ENCODE data around the gene PPP2R5C.
A peak's percentile ranks its signal among the peaks of the same experiment; 100 is the strongest.
"Not testable (repeated sequence)": the region's sequence is repeated elsewhere in the genome, so short reads cannot be mapped to it uniquely, and the experiment has no call there.

The PPP2R5C gene

GRCh38 chr14:101727611-101728366 lies 33.7 kb upstream of the PPP2R5C start:
- DNase-seq: no peak

- no peak for DNase-seq
Observed at GRCh38 chr14:101728367-101728742, 33.2 kb upstream of the PPP2R5C start.

GRCh38 chr14:101729382-101729781 lies 32.1 kb upstream of the PPP2R5C start:
- no peak for DNase-seq

GRCh38 chr14:101730157-101730556 lies 31.4 kb upstream of the PPP2R5C start:
- not testable (repeated sequence) for DNase-seq

DNA sequence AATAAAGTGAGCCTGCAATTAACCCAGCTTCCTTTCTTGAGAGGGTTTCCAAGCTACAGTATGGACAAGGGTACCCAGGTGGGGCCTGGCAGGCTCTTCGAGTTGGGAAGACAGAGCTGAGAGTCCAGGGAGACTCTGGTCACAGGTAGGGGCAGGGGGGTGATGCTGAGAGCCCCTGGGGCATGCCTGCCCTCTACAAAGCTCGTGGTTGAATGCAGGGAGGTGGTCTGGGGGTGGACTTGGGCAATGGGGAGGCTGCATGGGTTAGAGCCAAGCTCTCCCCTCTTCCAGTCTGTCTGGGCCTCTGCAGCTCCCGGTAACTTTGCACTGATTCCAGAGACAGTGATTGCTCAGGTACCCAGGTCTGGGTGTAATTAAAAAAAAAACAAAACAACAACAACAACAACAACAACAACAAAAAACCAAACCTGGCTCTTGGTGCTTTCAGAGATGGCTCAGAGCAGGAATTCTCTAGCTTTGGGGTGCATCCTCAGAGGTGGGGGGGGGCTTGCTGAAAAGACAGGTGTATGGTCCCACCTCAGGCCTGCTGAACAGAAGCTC lies 30.8 kb upstream of the PPP2R5C start:
- no peak for DNase-seq

DNA sequence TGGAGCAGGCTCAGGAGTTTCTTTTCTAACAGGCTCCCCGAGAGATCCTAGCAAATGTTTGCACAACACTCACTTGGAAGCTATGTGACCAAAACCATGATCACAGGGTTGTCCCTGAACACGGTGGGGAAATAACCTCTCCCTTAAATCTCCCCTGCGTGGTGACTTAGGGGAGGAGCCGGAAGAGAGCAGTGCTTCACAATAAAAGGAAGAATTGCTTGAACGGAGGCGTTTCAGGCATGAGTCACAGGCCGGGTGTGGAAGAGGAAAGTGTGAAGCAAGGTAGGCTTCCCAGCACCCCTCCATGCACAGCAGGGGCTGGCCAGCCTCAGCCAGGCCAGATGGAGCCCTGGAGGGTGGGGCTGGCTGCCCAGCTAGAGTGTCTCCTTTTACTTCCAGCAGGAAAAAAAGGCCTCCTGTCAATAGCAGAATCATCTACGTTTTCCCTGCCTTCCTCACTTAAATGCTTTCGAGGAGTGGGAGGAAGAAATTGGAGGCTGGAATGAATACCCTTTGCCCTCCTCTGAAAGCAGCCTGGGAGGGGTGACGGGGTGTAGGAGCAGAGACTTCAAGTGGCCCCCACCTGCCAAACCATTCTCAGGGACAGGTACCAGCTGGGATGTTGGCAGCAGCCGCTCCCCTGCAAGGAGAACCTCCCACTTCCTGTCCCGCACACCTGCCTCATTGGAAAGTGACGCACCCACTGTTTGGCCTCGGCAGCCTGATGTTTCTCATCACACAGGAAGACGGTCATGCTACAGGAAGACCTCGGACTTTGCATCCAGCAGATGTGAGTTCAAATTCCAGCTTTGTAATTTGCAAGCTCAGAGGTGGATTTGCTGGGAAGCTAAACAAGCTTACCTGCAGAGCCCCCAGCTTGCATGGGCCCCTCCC lies 30.1 kb upstream of the PPP2R5C start:
- DNase-seq: peak; percentile 42

DNA sequence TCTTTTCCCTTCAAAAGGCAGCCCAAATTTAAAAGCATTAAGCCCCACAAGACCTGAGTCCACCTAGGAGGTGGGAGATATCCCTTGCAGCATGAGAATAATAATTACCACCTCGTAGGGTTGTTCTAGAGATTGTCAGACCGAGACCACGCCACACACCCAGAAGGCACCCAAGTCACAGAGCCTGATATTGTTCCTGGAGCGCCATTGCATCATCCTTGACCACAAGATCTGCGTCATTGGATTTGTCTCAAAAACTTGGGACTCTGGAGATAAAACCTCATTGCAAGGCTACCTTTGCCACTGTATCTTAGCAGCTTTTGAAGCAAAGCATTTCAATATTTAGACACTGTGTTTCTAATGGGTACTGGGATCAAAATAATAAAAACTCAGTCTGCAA lies 29.4 kb upstream of the PPP2R5C start:
- DNase-seq: no peak

DNA sequence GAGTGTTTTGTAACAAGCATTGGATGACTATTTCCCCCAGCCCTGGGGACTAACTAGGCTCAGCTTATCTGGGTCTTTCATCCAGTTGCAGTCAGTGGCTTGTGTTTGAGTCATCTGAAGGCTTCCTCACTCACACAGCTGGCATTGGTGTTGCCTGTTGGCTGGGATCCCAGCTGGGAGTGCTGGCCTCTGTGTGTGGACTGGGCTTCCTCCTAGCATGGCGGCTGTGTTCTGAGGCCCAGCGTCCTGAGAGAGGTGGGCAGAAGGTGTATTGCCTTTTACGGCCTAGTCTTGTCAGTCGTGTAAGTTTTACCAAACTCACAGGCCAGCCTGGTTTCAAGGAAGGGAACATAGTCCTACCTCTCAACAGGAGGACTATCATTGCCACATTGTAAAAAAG lies 28.3 kb upstream of the PPP2R5C start:
- DNase-seq: no peak

DNA sequence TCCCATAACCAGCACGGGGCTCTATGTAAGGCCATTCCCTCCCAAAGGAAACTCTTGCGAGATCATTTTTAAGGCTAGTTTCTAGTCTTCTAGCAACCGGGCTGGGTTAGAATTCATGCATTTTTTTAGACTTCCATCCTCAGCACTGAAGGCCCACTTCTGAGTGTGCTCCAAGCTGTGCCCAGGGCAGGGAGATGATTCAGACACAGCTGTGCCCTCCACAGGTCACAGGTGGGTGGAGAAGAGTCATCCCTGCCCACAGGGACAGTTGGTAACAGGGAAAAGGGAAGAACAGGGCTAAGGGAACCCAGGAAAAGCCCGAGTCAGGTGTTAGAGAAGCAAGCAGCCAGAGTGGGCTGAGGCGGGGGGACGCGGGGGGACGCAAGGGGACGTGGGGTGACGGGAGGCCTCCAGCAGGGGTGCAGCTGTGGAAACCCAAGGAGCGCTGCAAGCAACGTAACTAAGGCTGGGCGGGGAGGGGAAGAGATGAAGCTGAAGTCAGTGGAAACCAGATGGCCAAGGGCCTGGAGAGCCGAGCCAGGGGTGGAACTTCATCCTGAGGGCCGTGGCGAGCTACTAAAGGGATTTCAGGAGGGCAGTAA lies 27.2 kb upstream of the PPP2R5C start:
- DNase-seq: no peak

GRCh38 chr14:101735453-101735852 lies 26.1 kb upstream of the PPP2R5C start:
- DNase-seq: no peak

DNA sequence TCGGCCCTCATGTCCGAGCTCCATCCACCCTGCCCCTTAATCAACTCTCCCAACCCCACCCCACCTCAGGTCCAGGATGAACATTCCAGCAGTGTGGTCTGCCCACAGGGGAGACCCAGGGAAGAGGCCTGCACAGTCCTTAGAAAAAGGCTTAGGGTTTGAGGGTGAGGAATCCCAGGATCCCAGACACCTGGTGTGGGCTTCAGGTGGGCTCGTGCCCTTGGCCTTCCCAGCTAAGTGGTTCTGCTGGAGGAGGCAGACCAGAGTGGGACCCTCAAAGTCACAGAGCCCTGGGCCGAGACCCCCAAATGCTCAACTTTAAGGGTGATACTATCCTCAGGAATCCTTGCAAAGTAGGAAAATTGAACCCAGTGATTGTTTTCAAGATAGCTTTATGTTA lies 25.4 kb upstream of the PPP2R5C start:
- DNase-seq: no peak

GRCh38 chr14:101736585-101736984 lies 24.9 kb upstream of the PPP2R5C start:
- DNase-seq: no peak

- DNase-seq: no peak
Observed at GRCh38 chr14:101737414-101738339, 23.8 kb upstream of the PPP2R5C start.

DNA sequence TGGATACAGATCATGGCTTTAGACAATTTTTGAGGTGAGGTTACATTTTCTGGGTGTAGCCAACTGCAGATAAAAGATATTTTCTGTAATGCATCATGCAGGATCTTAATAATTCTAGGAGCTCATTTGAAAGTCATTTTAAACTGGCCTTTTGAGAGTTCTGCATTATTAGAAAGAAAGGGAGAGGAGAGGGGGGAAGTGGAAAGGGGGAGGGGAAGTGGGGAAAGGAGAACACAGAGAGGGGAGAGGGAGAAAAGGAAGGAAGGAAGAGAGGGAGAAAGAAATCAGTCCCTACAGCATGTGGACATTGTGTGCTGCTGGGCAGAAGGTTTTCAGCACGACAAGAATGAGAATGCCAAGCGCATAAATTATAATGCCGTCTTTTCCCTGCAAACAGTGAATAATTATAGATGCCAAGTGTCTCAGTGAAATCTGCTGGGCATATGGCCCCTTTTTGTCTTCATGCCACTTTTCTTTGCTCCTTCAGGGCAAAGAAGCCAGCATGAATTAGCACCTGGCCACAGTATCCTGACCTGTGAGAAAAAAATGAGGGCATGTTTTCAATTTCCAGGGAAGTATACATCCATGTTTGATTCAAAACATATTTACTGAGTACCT lies 22.7 kb upstream of the PPP2R5C start:
- DNase-seq: no peak

GRCh38 chr14:101739446-101740141 lies 21.9 kb upstream of the PPP2R5C start:
- DNase-seq: no peak

DNA sequence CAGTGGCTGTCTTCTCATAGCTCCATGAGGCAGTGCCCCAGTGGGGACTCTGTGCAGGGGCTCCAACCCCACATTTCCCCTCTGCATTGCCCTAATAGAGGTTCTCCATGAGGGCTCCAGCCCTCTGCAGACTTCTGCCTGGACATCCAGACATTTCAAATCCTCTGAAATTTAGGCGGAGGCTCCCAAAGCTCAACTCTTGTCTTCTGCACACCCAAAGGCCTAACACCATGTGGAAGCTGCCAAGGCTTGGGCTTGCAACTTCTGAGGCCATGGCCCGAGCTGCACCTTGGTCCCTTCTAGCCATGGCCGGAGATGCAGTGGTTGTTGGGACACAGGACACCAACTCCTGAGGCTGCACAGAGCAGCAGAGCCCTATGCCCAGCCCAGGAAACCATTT lies 20.5 kb upstream of the PPP2R5C start:
- no peak for DNase-seq

- DNase-seq: no peak
Observed at GRCh38 chr14:101743701-101744100, 17.8 kb upstream of the PPP2R5C start.

- not testable (repeated sequence) for DNase-seq
Observed at GRCh38 chr14:101744382-101744781, 17.1 kb upstream of the PPP2R5C start.

DNA sequence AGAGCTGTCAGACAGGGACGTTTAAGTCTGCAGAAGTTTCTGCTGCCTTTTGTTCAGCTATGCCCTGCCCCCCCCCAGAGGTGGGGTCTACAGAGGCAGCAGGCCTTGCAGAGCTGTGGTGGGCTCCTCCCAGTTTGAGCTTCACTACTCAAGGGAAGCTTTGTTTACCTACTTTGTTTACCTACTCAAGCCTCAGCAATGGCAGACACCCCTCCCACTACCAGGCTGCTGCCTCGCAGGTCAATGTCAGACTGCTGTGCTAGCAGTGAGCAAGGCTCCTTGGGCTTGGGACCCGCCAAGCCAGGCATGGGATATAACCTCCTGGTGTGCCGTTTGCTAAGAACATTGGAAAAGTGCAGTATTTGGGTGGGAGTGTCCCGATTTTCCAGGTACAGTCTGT lies 11.8 kb upstream of the PPP2R5C start:
- DNase-seq: not testable (repeated sequence)

- DNase-seq: no peak
Observed at GRCh38 chr14:101754893-101755292, 6.6 kb upstream of the PPP2R5C start.

Data from NCI-H1417 treated with DMSO at 0.1 percent for 48 hours (cell line).